ENCODE data around the gene CCDC183.
"Not testable (repeated sequence)": the region's sequence is repeated elsewhere in the genome, so short reads cannot be mapped to it uniquely, and the experiment has no call there.

CCDC183 gene

GRCh38 chr9:136840140-136840876 lies 44.2 kb downstream of the CCDC183 start:
- ATAC-seq = no peak

DNA sequence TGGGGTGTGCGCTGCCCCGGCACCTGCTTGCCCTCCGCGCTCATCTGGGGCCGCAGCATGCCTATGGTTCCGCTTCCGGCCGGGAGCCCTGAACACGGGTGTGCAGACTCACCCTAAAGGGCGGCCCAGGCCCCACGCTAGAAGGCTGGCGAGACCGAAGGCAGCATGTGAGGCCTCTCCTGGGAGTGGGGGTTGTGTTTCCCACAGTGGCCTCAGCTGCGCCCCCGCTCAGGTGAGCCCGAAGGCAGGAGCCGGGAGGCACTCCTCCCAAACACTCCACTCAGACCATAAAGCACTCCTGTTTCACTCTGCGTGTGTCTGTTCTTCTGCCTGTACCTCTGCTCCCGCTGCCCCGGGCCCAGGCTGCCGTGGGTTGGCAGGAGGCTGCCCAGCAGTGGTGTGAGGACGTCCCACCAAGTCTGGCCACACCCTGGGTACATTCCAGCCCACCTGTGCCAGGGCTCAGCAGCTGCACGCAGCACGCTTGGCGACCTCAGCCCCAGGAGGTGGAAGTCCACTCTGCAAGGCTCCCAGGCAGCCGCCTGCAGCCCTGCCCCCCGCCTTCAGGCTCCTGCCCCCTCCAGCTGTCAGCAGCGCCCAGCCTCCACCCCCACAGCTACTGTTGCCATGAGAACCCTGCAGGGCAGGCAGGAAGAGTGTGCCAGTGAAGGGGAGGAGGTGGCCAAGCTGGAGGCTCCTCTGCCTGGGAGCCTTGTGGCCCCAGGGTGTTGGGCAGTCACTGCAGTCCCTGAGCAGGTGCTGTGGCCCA lies 44.9 kb downstream of the CCDC183 start:
- no peak for ATAC-seq

GRCh38 chr9:136841646-136842379 lies 45.7 kb downstream of the CCDC183 start:
- ATAC-seq = not testable (repeated sequence)

DNA sequence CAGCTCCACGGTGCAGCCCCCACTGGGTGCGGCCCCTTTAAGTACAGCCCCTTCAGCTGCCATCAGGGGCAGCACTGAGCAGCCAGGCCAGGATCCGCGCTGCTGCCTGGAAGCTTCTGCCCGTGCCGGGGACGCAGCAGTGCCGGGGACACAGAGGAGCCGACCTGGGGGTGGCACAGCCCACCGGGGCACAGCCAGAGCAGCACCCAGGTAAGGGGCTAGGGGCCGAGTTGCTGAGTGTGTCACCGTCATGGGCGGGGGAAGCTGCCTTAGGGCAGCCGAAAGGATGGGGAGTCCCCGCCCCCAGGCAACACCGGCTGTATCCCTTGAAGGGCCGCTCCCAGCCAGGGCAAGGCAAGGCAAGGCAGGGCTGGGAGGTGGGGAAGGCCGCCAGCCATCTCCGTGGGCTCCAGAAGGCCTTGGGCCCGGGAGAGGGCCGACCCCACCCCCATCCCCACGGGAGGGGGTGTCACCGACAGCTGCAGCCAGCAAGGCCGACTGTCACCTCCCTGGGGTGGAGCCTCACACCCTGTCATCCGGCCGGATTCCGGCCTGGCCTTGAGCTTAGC lies 46.3 kb downstream of the CCDC183 start, which contains the start of gene AJM1:
AJM1 (plus strand) TSS at position 99 of the 569 bp plus-strand sequence. CDS start 1,937 bp downstream, outside the sequence.
- ATAC-seq = peak; percentile 88 to 90

- not testable (repeated sequence) for ATAC-seq
Observed at GRCh38 chr9:136843159-136843800, 47.1 kb downstream of the CCDC183 start.

DNA sequence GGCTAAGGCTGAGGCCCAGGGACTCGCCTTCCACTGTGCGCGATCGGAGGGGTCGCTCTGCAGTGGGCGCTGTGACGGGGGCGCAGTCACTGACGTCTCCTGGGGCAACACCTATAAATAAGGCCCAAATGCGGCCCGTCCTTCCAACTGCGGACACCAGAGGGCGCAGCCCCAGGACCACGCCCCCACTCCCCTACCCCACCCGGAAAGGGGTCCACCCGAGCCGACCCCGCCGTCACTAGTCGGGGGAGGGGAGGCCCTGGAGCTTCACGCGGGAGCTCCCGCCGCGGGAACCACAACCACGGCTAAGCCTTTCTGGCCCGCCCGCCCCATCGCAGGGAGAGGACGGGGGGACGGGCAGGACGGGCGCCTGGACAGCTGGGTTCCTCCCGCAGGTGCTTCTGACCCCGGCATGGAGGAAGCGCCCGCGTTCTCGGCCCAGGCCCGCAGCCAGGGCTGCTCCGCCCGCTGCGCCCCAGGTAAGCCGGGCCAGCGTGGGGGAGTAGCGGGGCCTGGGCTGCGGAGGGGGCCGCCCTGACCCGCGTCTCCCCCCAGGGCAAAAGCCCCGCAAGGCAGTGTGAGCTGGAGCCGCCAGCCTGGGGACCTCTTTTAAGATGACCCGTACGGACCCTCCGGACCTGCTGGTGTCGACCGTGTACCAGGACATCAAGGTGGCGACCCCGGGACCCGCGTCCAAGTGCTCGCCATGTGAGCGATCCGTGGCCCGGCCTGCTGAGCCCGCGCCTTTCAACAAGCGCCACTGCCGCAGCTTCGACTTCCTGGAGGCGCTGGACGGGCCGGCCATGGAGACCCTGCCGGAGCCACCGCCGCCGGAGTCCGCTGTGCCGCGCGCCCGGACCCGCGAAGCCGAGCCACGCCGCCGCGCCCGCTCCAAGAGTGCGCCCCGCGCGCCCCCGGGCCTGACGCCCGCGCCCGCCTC lies 47.9 kb downstream of the CCDC183 start:
- ATAC-seq = peak in 1 of 2 donors; percentile 12

DNA sequence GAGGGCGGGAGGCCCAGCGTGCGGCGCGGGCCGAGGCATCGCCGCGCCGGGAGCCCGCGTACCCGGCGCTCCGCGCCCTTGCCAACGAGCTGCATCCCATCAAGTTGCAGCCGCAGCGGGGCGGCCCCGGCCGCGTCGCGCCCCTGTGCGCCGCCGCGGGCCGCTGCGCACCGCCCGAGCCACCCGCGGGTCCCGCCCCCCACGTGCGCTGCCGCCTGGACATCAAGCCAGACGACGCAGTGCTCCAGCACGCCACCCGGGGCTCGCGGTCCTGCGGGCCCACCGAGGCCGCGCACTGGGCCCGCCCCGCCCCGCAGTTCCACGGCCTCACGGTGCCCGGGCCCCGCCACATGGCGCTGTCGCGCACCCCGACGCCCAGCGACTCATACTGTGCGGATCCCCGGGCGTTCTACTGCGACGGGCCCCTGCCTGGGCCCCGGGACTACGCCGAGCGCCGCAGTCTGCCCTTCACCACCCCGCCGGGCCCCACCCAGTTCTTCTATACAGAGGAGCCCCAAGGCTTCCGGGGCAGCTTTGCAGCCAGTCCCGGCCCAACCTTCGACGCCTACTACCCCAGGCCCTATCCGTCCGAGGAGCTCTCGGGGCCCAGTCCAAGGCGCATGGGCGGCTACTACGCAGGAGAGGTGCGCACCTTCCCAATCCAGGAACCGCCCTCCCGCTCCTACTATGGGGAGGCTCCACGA lies 48.8 kb downstream of the CCDC183 start:
- no peak for ATAC-seq

DNA sequence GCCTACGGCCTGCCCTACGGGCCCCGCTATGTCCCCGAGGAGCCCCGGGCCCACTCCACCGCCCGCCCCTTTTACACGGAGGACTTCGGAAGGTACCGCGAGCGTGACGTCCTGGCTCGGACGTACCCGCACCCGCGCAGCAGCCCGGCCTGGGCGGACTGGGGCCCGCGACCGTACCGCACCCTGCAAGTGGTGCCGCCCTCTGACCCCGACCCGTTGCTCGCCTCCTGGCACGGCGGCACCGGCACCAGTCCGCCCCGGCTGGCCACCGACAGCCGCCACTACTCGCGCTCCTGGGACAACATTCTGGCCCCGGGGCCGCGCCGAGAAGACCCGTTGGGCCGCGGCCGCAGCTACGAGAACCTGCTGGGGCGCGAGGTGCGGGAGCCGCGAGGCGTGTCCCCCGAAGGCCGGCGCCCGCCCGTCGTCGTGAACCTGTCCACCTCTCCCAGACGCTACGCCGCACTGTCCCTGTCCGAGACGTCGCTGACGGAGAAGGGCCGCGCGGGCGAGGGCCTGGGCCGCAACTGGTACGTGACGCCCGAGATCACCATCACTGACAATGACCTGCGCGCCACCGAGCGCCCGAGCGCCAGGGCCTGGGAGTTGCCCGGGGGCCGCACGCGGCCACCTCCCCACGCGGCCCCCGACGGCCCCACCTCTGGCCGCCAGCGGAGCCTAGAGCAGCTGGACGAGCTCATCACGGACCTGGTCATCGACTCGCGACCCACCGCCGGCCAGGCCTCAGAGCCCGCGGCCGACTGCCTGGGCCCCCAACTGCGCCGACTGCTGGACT lies 49.5 kb downstream of the CCDC183 start:
- no peak for ATAC-seq

- ATAC-seq = no peak
Observed at GRCh38 chr9:136846376-136847087, 50.4 kb downstream of the CCDC183 start.

DNA sequence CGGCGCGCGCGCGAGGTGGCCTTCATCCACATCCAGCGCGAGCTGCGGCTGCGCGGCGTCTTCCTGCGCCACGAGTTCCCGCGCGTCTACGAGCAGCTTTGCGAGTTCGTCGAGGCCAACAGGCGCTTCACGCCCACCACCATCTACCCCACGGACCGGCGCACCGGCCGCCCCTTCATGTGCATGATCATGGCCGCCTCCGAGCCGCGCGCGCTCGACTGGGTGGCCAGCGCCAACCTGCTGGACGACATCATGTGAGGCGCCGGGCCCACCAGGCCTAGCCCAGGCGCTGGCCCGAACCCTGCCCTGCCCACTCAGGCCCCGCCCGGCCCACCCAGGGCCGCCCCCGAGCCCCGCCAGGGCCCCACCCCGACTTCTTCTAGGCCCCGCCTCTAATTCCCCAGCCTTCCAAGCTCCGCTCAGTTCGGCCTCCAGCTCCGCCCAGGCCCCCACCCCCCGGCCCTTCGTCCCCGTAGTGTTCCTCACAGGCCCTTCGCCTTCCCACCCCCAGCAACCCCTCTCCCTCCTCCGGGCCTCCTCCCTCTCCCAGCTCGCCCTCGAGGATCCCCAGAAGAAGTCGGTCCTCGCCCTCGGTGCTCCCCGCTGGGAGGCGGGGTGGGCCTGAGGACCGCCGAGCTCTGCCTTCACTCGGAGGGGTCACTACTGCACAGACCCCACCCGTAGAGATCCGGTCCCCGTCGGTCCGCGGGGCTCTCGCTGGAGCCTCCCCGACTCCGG lies 51.1 kb downstream of the CCDC183 start:
- no peak for ATAC-seq

- peak; percentile 18 to 33 for ATAC-seq
Observed at GRCh38 chr9:136847826-136848392, 51.8 kb downstream of the CCDC183 start.

- peak; percentile 0 to 1 for ATAC-seq
Observed at GRCh38 chr9:136848393-136849037, 52.4 kb downstream of the CCDC183 start.

- peak; percentile 92 to 94 for ATAC-seq
Observed at GRCh38 chr9:136849038-136849959, 53.2 kb downstream of the CCDC183 start, which contains the start of gene PHPT1. Gene PHPT1 (plus strand): TSS chr9:136849409. CDS start chr9:136849431, 22 bp downstream.

DNA sequence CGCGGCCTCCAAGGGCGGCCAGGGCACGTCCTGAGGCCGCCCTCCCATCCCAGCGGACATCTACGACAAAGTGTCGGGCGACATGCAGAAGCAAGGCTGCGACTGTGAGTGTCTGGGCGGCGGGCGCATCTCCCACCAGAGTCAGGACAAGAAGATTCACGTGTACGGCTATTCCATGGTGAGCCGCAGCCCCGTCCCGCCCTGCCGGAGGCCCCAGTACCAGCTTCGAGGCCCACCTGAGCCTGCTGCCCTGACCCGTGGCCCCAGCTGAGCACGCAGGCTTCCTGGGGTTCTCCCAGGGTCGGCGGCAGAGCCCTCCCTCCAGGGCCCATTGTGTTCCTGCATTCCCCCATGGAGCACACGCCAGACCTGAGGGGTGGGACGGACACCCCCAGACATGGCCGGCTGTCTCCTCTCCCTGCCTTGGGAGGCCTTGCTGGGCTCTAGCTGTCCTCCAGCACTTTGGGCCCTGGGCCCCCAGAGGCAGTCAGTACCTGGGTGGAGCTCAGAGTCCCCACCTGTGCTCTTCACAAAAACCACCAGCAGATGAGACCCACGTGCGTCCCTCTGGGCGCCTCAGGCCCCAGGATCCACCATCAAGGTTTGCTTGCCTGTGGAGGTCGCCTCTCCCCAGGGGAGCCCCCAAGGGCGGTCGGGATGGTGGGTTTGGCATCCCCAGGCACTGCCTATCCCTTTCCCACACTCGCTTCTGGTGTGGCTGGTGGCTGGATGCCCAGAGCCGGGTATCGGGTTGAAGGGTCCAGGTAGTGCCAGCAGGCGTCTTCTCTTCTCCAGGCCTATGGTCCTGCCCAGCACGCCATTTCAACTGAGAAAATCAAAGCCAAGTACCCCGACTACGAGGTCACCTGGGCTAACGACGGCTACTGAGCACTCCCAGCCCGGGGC lies 54.1 kb downstream of the CCDC183 start:
- no peak for ATAC-seq
